HCT116 (cell line): ENCODE data around the gene WDR35.

Experiments used
- CBX3 ChIP-seq: IDR thresholded peaks from 2 replicates; pipeline ENCODE4 v1.6.1; 2012; ENCODE audit warnings: low read depth
- EZH2 ChIP-seq: fragments of 200-600 bp; sonication (generic); IDR thresholded peaks from 2 replicates; pipeline ENCODE4 v1.6.1; 2017; ENCODE audit warnings: antibody characterized with exemption, mixed run types
- EZH2phosphoT487 ChIP-seq: fragments of 200-600 bp; IDR thresholded peaks from 2 replicates; pipeline ENCODE4 v1.6.1; 2018; ENCODE audit warnings: antibody characterized with exemption, borderline replicate concordance
- JUND ChIP-seq: IDR thresholded peaks from 2 replicates; pipeline ENCODE4 v1.6.1; 2012
- POLR2A ChIP-seq: IDR thresholded peaks from 2 replicates; pipeline ENCODE4 v1.7.0; 2011; ENCODE audit warnings: borderline replicate concordance; ENCODE audit not compliant: insufficient read depth, insufficient read length; ENCODE audit errors: extremely low read depth
- POLR2AphosphoS5 ChIP-seq: IDR thresholded peaks from 2 replicates; pipeline ENCODE4 v1.6.1; 2011; ENCODE audit warnings: mild to moderate bottlenecking, low read depth, low read length, moderate library complexity
- RAD21 ChIP-seq: IDR thresholded peaks from 2 replicates; pipeline ENCODE4 v1.6.1; 2012; ENCODE audit warnings: low read depth, mild to moderate bottlenecking
- SP1 ChIP-seq: IDR thresholded peaks from 2 replicates; pipeline ENCODE4 v1.6.1; 2012; ENCODE audit warnings: low read depth
- TCF7L2 ChIP-seq: IDR thresholded peaks from 2 replicates; pipeline ENCODE4 v1.7.0; 2011; ENCODE audit warnings: borderline replicate concordance, inconsistent platforms; ENCODE audit not compliant: insufficient read depth, insufficient read length; ENCODE audit errors: extremely low read depth
- TF ChIP-seq, protein P1 (sequence below): IDR thresholded peaks from 2 replicates; pipeline ENCODE4 v1.6.1; 2012
- TF ChIP-seq, protein P2 (sequence below), 3 experiments: fragments of 200-600 bp in 1 of 3; sonication (generic) in 1 of 3; IDR thresholded peaks in 2 of 3; conservative IDR thresholded peaks in 1 of 3; 2 replicates each; pipeline ENCODE4 v1.5.1; 2012 to 2017; ENCODE audit warnings: low read depth in 2 of 3, low read length in 2 of 3, antibody characterized with exemption in 1 of 3, borderline replicate concordance in 1 of 3, control low read depth in 1 of 3, mild to moderate bottlenecking in 1 of 3, mixed read lengths in 1 of 3, mixed run types in 1 of 3, moderate library complexity in 1 of 3; ENCODE audit not compliant: insufficient read depth in 1 of 3
- TF ChIP-seq, protein P3 (sequence below): IDR thresholded peaks from 2 replicates; pipeline ENCODE4 v1.6.1; 2011; ENCODE audit warnings: mild to moderate bottlenecking, low read length, moderate library complexity; ENCODE audit not compliant: insufficient replicate concordance; ENCODE audit errors: extremely low read depth
- TF ChIP-seq, protein P4 (sequence below): IDR thresholded peaks from 2 replicates; pipeline ENCODE4 v1.6.1; 2012; ENCODE audit warnings: low read depth

DNA sequence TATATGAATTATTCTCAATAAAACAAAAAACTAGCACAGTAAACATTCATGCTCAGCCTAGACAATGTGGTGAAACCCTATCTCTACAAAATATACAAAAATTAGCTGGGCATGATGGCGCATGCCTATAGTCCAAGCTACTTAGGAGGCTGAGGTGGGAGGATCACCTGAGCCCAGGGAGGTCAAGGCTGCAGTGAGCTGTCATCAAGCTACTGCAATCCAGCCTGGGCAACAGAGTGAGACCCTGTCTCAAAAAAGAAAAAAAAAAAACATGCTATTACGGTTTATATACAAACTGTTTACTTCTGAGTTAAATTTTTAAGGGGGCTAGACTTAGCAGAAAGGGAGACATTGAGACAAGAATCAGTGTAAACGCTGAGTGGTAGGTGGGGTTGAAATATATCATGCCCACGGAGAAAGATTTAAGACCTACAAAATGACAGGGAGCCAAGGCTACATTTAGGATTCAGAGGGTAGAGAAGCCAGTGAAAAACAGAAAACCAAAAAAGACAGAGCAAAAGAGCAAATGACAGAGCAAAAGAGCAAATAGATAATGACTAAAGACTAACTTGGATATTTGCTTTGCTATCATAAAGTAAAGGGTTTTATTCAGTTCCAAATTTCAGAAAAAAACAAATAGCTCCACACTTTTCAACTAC, 95.6 kb downstream of the WDR35 start:
- TF ChIP-seq, protein P1, sequence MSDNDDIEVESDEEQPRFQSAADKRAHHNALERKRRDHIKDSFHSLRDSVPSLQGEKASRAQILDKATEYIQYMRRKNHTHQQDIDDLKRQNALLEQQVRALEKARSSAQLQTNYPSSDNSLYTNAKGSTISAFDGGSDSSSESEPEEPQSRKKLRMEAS: no peak
- no peak for TF ChIP-seq POLR2A
- TF ChIP-seq, protein P2, sequence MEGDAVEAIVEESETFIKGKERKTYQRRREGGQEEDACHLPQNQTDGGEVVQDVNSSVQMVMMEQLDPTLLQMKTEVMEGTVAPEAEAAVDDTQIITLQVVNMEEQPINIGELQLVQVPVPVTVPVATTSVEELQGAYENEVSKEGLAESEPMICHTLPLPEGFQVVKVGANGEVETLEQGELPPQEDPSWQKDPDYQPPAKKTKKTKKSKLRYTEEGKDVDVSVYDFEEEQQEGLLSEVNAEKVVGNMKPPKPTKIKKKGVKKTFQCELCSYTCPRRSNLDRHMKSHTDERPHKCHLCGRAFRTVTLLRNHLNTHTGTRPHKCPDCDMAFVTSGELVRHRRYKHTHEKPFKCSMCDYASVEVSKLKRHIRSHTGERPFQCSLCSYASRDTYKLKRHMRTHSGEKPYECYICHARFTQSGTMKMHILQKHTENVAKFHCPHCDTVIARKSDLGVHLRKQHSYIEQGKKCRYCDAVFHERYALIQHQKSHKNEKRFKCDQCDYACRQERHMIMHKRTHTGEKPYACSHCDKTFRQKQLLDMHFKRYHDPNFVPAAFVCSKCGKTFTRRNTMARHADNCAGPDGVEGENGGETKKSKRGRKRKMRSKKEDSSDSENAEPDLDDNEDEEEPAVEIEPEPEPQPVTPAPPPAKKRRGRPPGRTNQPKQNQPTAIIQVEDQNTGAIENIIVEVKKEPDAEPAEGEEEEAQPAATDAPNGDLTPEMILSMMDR (IDR thresholded peaks at IDR 0.05 in 2 of 3, conservative IDR thresholded peaks at IDR 0.05 in 1 of 3; ENCODE audit: borderline replicate concordance in 1 of 3, insufficient read depth in 1 of 3, low read depth in 2 of 3, low read length in 2 of 3): no peak
- no peak for TF ChIP-seq SP1
- TF ChIP-seq RAD21: no peak
- no peak for TF ChIP-seq POLR2AphosphoS5
- TF ChIP-seq, protein P3, sequence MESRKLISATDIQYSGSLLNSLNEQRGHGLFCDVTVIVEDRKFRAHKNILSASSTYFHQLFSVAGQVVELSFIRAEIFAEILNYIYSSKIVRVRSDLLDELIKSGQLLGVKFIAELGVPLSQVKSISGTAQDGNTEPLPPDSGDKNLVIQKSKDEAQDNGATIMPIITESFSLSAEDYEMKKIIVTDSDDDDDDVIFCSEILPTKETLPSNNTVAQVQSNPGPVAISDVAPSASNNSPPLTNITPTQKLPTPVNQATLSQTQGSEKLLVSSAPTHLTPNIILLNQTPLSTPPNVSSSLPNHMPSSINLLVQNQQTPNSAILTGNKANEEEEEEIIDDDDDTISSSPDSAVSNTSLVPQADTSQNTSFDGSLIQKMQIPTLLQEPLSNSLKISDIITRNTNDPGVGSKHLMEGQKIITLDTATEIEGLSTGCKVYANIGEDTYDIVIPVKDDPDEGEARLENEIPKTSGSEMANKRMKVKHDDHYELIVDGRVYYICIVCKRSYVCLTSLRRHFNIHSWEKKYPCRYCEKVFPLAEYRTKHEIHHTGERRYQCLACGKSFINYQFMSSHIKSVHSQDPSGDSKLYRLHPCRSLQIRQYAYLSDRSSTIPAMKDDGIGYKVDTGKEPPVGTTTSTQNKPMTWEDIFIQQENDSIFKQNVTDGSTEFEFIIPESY: no peak
- no peak for TF ChIP-seq EZH2
- no peak for TF ChIP-seq TCF7L2
- TF ChIP-seq CBX3: no peak
- TF ChIP-seq, protein P4, sequence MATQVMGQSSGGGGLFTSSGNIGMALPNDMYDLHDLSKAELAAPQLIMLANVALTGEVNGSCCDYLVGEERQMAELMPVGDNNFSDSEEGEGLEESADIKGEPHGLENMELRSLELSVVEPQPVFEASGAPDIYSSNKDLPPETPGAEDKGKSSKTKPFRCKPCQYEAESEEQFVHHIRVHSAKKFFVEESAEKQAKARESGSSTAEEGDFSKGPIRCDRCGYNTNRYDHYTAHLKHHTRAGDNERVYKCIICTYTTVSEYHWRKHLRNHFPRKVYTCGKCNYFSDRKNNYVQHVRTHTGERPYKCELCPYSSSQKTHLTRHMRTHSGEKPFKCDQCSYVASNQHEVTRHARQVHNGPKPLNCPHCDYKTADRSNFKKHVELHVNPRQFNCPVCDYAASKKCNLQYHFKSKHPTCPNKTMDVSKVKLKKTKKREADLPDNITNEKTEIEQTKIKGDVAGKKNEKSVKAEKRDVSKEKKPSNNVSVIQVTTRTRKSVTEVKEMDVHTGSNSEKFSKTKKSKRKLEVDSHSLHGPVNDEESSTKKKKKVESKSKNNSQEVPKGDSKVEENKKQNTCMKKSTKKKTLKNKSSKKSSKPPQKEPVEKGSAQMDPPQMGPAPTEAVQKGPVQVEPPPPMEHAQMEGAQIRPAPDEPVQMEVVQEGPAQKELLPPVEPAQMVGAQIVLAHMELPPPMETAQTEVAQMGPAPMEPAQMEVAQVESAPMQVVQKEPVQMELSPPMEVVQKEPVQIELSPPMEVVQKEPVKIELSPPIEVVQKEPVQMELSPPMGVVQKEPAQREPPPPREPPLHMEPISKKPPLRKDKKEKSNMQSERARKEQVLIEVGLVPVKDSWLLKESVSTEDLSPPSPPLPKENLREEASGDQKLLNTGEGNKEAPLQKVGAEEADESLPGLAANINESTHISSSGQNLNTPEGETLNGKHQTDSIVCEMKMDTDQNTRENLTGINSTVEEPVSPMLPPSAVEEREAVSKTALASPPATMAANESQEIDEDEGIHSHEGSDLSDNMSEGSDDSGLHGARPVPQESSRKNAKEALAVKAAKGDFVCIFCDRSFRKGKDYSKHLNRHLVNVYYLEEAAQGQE: no peak
- TF ChIP-seq JUND: no peak
- TF ChIP-seq EZH2phosphoT487: no peak
